Measurements from ENCODE around the gene PRKACA.

PRKACA gene

GRCh38 chr19:14155371-14155770 is 37.8 kb upstream of the PRKACA start:
- H3K9ac ChIP-seq (ENCODE audit: low read length) = no peak overlapping the region
- no peaks in the 10 kb centered on the region for H3K79me1 ChIP-seq (ENCODE audit: low read length)
- no peak overlapping the region for H2BK12ac ChIP-seq (ENCODE audit: low read length)
- H2BK120ac ChIP-seq (ENCODE audit: insufficient read depth, low read length, poor library complexity) = no peak overlapping the region
- no peaks in the 10 kb centered on the region for H3K79me2 ChIP-seq (ENCODE audit: control insufficient read depth, insufficient read depth, low read length, poor library complexity)
- H3K14ac ChIP-seq (ENCODE audit: low read length) = no peak overlapping the region
- no peak overlapping the region for H3K4me2 ChIP-seq (ENCODE audit: low read length)
- H4K12ac ChIP-seq (ENCODE audit: low read depth, low read length) = no peak overlapping the region
- peaks cover 10 to 18% of the 10 kb centered on the region in 2 experiments for H3K36me3 ChIP-seq (ENCODE audit: control insufficient read depth in 1 of 2, insufficient read depth in 2 of 2, low read length in 2 of 2)
- no peaks in the 10 kb centered on the region for H3K27me3 ChIP-seq (ENCODE audit: insufficient read depth, low read length)
- H3K23ac ChIP-seq (ENCODE audit: low read length) = no peak overlapping the region
- H3K4ac ChIP-seq (ENCODE audit: low read depth, low read length) = no peak overlapping the region
- no peak overlapping the region for H3K27ac ChIP-seq (ENCODE audit: low read depth, low read length)
- H3K9me3 ChIP-seq (ENCODE audit: insufficient read depth, low read depth, low read length) = no peaks in the 10 kb centered on the region
- no peak overlapping the region for H2AFZ ChIP-seq (ENCODE audit: insufficient read depth, low read length, poor library complexity)
- H4K8ac ChIP-seq (ENCODE audit: low read depth, low read length) = no peak overlapping the region
- no peak overlapping the region for H4K91ac ChIP-seq (ENCODE audit: low read depth, low read length)
- no peak overlapping the region for H2BK5ac ChIP-seq (ENCODE audit: low read depth, low read length, poor library complexity)
- DNase-seq = no peak
- H3K4me1 ChIP-seq (ENCODE audit: control insufficient read depth in 1 of 2, insufficient read depth in 2 of 2, low read length in 2 of 2) = no peaks in the 10 kb centered on the region
- no peak overlapping the region for H3K4me3 ChIP-seq (ENCODE audit: low read depth, low read length)
- no CpG with 5 or more reads among the region's 17 CpGs for whole genome bisulfite sequencing (ENCODE audit: extremely low coverage, insufficient coverage, insufficient read length)
- no peak overlapping the region for H2AK5ac ChIP-seq (ENCODE audit: low read length)
- no peak overlapping the region for H3K18ac ChIP-seq (ENCODE audit: low read length)

GRCh38 chr19:14152713-14153112 is 35.2 kb upstream of the PRKACA start:
- Histone ChIP-seq H3K27ac (ENCODE audit: low read depth, low read length) (no peak overlapping the region), H3K4me3 (ENCODE audit: low read depth, low read length) (no peak overlapping the region), H4K91ac (ENCODE audit: low read depth, low read length) (no peak overlapping the region), H3K79me2 (ENCODE audit: control insufficient read depth, insufficient read depth, low read length, poor library complexity) (no peaks in the 10 kb centered on the region), H3K14ac (ENCODE audit: low read length) (no peak overlapping the region), H3K27me3 (ENCODE audit: insufficient read depth, low read length) (no peaks in the 10 kb centered on the region), H2AFZ (ENCODE audit: insufficient read depth, low read length, poor library complexity) (no peak overlapping the region), H3K9me3 (ENCODE audit: insufficient read depth, low read depth, low read length) (no peaks in the 10 kb centered on the region), H3K4me2 (ENCODE audit: low read length) (no peak overlapping the region), H3K36me3 (ENCODE audit: control insufficient read depth in 1 of 2, insufficient read depth in 2 of 2, low read length in 2 of 2) (peaks cover 8 to 9% of the 10 kb centered on the region in 2 experiments), H3K18ac (ENCODE audit: low read length) (no peak overlapping the region), H3K9ac (ENCODE audit: low read length) (no peak overlapping the region), H2BK120ac (ENCODE audit: insufficient read depth, low read length, poor library complexity) (no peak overlapping the region), H3K4me1 (ENCODE audit: control insufficient read depth in 1 of 2, insufficient read depth in 2 of 2, low read length in 2 of 2) (peaks cover 0 to 3% of the 10 kb centered on the region in 2 experiments), H2BK12ac (ENCODE audit: low read length) (no peak overlapping the region), H2AK5ac (ENCODE audit: low read length) (no peak overlapping the region), H3K79me1 (ENCODE audit: low read length) (no peaks in the 10 kb centered on the region), H3K4ac (ENCODE audit: low read depth, low read length) (no peak overlapping the region), H4K12ac (ENCODE audit: low read depth, low read length) (no peak overlapping the region), H3K23ac (ENCODE audit: low read length) (no peak overlapping the region), H2BK5ac (ENCODE audit: low read depth, low read length, poor library complexity) (no peak overlapping the region), H4K8ac (ENCODE audit: low read depth, low read length) (no peak overlapping the region)
- no peak for DNase-seq
- WGBS (ENCODE audit: extremely low coverage, insufficient coverage, insufficient read length) = no CpG with 5 or more reads among the region's 12 CpGs

- no peak overlapping the region for H4K12ac ChIP-seq (ENCODE audit: low read depth, low read length)
- H2AFZ ChIP-seq (ENCODE audit: insufficient read depth, low read length, poor library complexity) = no peak overlapping the region
- H3K79me1 ChIP-seq (ENCODE audit: low read length) = peaks cover 2% of the 10 kb centered on the region
- H3K27ac ChIP-seq (ENCODE audit: low read depth, low read length) = no peak overlapping the region
- H3K4ac ChIP-seq (ENCODE audit: low read depth, low read length) = no peak overlapping the region
- no peaks in the 10 kb centered on the region for H3K36me3 ChIP-seq (ENCODE audit: control insufficient read depth in 1 of 2, insufficient read depth in 2 of 2, low read length in 2 of 2)
- H3K27me3 ChIP-seq (ENCODE audit: insufficient read depth, low read length) = no peaks in the 10 kb centered on the region
- no peak overlapping the region for H3K23ac ChIP-seq (ENCODE audit: low read length)
- H3K4me1 ChIP-seq (ENCODE audit: control insufficient read depth in 1 of 2, insufficient read depth in 2 of 2, low read length in 2 of 2) = peaks cover 7% of the 10 kb centered on the region in 2 experiments
- no peaks in the 10 kb centered on the region for H3K9me3 ChIP-seq (ENCODE audit: insufficient read depth, low read depth, low read length)
- no peak overlapping the region for H4K91ac ChIP-seq (ENCODE audit: low read depth, low read length)
- no peak overlapping the region for H3K14ac ChIP-seq (ENCODE audit: low read length)
- no peak overlapping the region for H3K4me3 ChIP-seq (ENCODE audit: low read depth, low read length)
- H3K4me2 ChIP-seq (ENCODE audit: low read length) = no peak overlapping the region
- H4K8ac ChIP-seq (ENCODE audit: low read depth, low read length) = no peak overlapping the region
- no peak overlapping the region for H2BK5ac ChIP-seq (ENCODE audit: low read depth, low read length, poor library complexity)
- no peak overlapping the region for H2AK5ac ChIP-seq (ENCODE audit: low read length)
- no peaks in the 10 kb centered on the region for H3K79me2 ChIP-seq (ENCODE audit: control insufficient read depth, insufficient read depth, low read length, poor library complexity)
- H3K9ac ChIP-seq (ENCODE audit: low read length) = no peak overlapping the region
- no peak for DNase-seq
- no peak overlapping the region for H3K18ac ChIP-seq (ENCODE audit: low read length)
- no peak overlapping the region for H2BK12ac ChIP-seq (ENCODE audit: low read length)
- H2BK120ac ChIP-seq (ENCODE audit: insufficient read depth, low read length, poor library complexity) = no peak overlapping the region
- WGBS (ENCODE audit: extremely low coverage, insufficient coverage, insufficient read length) = no CpG with 5 or more reads among the region's 47 CpGs
These were observed 33.5 kb upstream of the PRKACA start for GRCh38 chr19:14150770-14151661.

- Histone ChIP-seq H3K79me1 (ENCODE audit: low read length) (peaks cover 2% of the 10 kb centered on the region), H3K27me3 (ENCODE audit: insufficient read depth, low read length) (no peaks in the 10 kb centered on the region), H3K4me3 (ENCODE audit: low read depth, low read length) (no peak overlapping the region), H3K23ac (ENCODE audit: low read length) (no peak overlapping the region), H2BK12ac (ENCODE audit: low read length) (no peak overlapping the region), H3K79me2 (ENCODE audit: control insufficient read depth, insufficient read depth, low read length, poor library complexity) (no peaks in the 10 kb centered on the region), H3K9ac (ENCODE audit: low read length) (no peak overlapping the region), H2BK5ac (ENCODE audit: low read depth, low read length, poor library complexity) (no peak overlapping the region), H3K4me1 (ENCODE audit: control insufficient read depth in 1 of 2, insufficient read depth in 2 of 2, low read length in 2 of 2) (peaks cover 7% of the 10 kb centered on the region in 2 experiments), H3K9me3 (ENCODE audit: insufficient read depth, low read depth, low read length) (no peaks in the 10 kb centered on the region), H3K4ac (ENCODE audit: low read depth, low read length) (no peak overlapping the region), H2AFZ (ENCODE audit: insufficient read depth, low read length, poor library complexity) (no peak overlapping the region), H3K18ac (ENCODE audit: low read length) (no peak overlapping the region), H2AK5ac (ENCODE audit: low read length) (no peak overlapping the region), H4K8ac (ENCODE audit: low read depth, low read length) (no peak overlapping the region), H3K27ac (ENCODE audit: low read depth, low read length) (no peak overlapping the region), H2BK120ac (ENCODE audit: insufficient read depth, low read length, poor library complexity) (no peak overlapping the region), H4K91ac (ENCODE audit: low read depth, low read length) (no peak overlapping the region), H3K14ac (ENCODE audit: low read length) (no peak overlapping the region), H4K12ac (ENCODE audit: low read depth, low read length) (no peak overlapping the region), H3K36me3 (ENCODE audit: control insufficient read depth in 1 of 2, insufficient read depth in 2 of 2, low read length in 2 of 2) (no peaks in the 10 kb centered on the region), H3K4me2 (ENCODE audit: low read length) (no peak overlapping the region)
- DNase-seq = peak in 1 of 2 donors; percentile 28
- no CpG with 5 or more reads among the region's 10 CpGs for whole genome bisulfite sequencing (ENCODE audit: extremely low coverage, insufficient coverage, insufficient read length)
These were observed 32.6 kb upstream of the PRKACA start for GRCh38 chr19:14150041-14150769.

Measured in trophoblast cell (in vitro differentiated cells and primary cell).